SK-N-SH treated with all-trans-retinoic acid at 6 μM for 48 hours (cell line): ENCODE measurements around the gene FRMD8.

ENCODE experiments used
- ATAC-seq: fragments of 200-7000 bp; cut with Tn5 transposase; 3 replicates; pipeline ENCODE4 v1.9.1; 2020; ENCODE audit warnings: mild to moderate bottlenecking, moderate library complexity
- ARNTL ChIP-seq: fragments of 450-650 bp; formaldehyde crosslinking; IDR thresholded peaks from 2 replicates; pipeline ENCODE4 v1.5.0; 2020; ENCODE audit warnings: low read depth, mild to moderate bottlenecking, moderate library complexity, borderline replicate concordance
- BACH2 ChIP-seq: fragments of 250-450 bp; sonication (Bioruptor Pico); IDR thresholded peaks from 2 replicates; pipeline ENCODE4 v1.9.0; 2021; ENCODE audit warnings: mild to moderate bottlenecking, borderline replicate concordance
- CREB5 ChIP-seq: fragments of 250-450 bp; sonication (Bioruptor Pico); IDR thresholded peaks from 2 replicates; pipeline ENCODE4 v1.5.1; 2020; ENCODE audit warnings: low read depth, mild to moderate bottlenecking, moderate library complexity
- CSRNP3 ChIP-seq: fragments of 250-450 bp; sonication (Bioruptor Pico); IDR thresholded peaks from 2 replicates; pipeline ENCODE4 v1.5.1; 2021; ENCODE audit warnings: mild to moderate bottlenecking, moderate library complexity
- GLIS3 ChIP-seq: fragments of 250-450 bp; sonication (Bioruptor Pico); IDR thresholded peaks from 2 replicates; pipeline ENCODE4 v1.5.0; 2020; ENCODE audit warnings: mild to moderate bottlenecking, moderate library complexity
- ISL1 ChIP-seq: fragments of 250-450 bp; sonication (Bioruptor Pico); IDR thresholded peaks from 2 replicates; pipeline ENCODE4 v2.1.2; 2022; ENCODE audit warnings: mild to moderate bottlenecking, moderate library complexity
- OSR1 ChIP-seq: fragments of 250-450 bp; sonication (Bioruptor Pico); IDR thresholded peaks from 2 replicates; pipeline ENCODE4 v1.8.0; 2022; ENCODE audit warnings: moderate library complexity, mild to moderate bottlenecking, inconsistent platforms
- PATZ1 ChIP-seq: fragments of 250-450 bp; sonication (Bioruptor Pico); IDR thresholded peaks from 2 replicates; pipeline ENCODE4 v1.8.0; 2020; ENCODE audit warnings: mild to moderate bottlenecking, moderate library complexity, borderline replicate concordance
- POU6F1 ChIP-seq: fragments of 250-450 bp; sonication (Bioruptor Pico); IDR thresholded peaks from 2 replicates; pipeline ENCODE4 v1.8.0; 2021; ENCODE audit warnings: low read depth, mild to moderate bottlenecking, moderate library complexity, borderline replicate concordance
- PPARA ChIP-seq: fragments of 250-450 bp; sonication (Bioruptor Pico); IDR thresholded peaks from 2 replicates; pipeline ENCODE4 v1.5.0; 2020; ENCODE audit warnings: mild to moderate bottlenecking, borderline replicate concordance
- TCF4 ChIP-seq: fragments of 250-450 bp; sonication (Bioruptor Pico); IDR thresholded peaks from 2 replicates; pipeline ENCODE4 v1.8.0; 2021; ENCODE audit warnings: mild to moderate bottlenecking, moderate library complexity, borderline replicate concordance
- TOX ChIP-seq: fragments of 250-450 bp; sonication (Bioruptor Pico); IDR thresholded peaks from 2 replicates; pipeline ENCODE4 v1.8.0; 2021; ENCODE audit warnings: mild to moderate bottlenecking, moderate library complexity, borderline replicate concordance
- TSHZ2 ChIP-seq: fragments of 250-450 bp; sonication (Bioruptor Pico); IDR thresholded peaks from 2 replicates; pipeline ENCODE4 v1.5.0; 2020; ENCODE audit warnings: mild to moderate bottlenecking, moderate library complexity
- ZC3H10 ChIP-seq: fragments of 250-450 bp; sonication (Bioruptor Pico); IDR thresholded peaks from 2 replicates; pipeline ENCODE4 v1.5.1; 2021; ENCODE audit warnings: mild to moderate bottlenecking, moderate library complexity
- ZFP3 ChIP-seq: fragments of 250-450 bp; sonication (Bioruptor Pico); IDR thresholded peaks from 2 replicates; pipeline ENCODE4 v1.5.0; 2020; ENCODE audit warnings: mild to moderate bottlenecking, moderate library complexity
- ZFP30 ChIP-seq: fragments of 450-650 bp; formaldehyde crosslinking; IDR thresholded peaks from 2 replicates; pipeline ENCODE4 v1.5.0; 2022; ENCODE audit warnings: mild to moderate bottlenecking, moderate library complexity
- ZNF565 ChIP-seq: fragments of 450-650 bp; formaldehyde crosslinking; conservative IDR thresholded peaks from 2 replicates; pipeline ENCODE4 v1.5.0; 2020; ENCODE audit warnings: low read depth, mild to moderate bottlenecking, moderate library complexity
- ZNF70 ChIP-seq: fragments of 450-650 bp; formaldehyde crosslinking; IDR thresholded peaks from 2 replicates; pipeline ENCODE4 v1.5.0; 2020; ENCODE audit warnings: mild to moderate bottlenecking, moderate library complexity
- ZNF8 ChIP-seq: fragments of 450-650 bp; formaldehyde crosslinking; IDR thresholded peaks from 2 replicates; pipeline ENCODE4 v1.5.0; 2020; ENCODE audit warnings: mild to moderate bottlenecking, moderate library complexity

The FRMD8 gene

GRCh38 chr11:65416841-65417701 is 30.6 kb downstream of the FRMD8 start:
- no peak for ATAC-seq
- no peak for TF ChIP-seq GLIS3
- no peak for TF ChIP-seq ARNTL (CRISPR knock-in tag)
- no peak for TF ChIP-seq TSHZ2 (CRISPR knock-in tag)
- no peak for TF ChIP-seq ZNF8
- no peak for TF ChIP-seq CREB5 (CRISPR knock-in tag)
- no peak for TF ChIP-seq ZNF70
- no peak for TF ChIP-seq BACH2
- TF ChIP-seq ZFP30 (CRISPR knock-in tag): no peak
- no peak for TF ChIP-seq PATZ1 (CRISPR knock-in tag)
- TF ChIP-seq TCF4 (CRISPR knock-in tag): no peak
- no peak for TF ChIP-seq ZNF565 (CRISPR knock-in tag)
- TF ChIP-seq TOX: no peak
- no peak for TF ChIP-seq OSR1 (CRISPR knock-in tag)
- TF ChIP-seq ZFP3: no peak
- TF ChIP-seq CSRNP3 (CRISPR knock-in tag): no peak
- TF ChIP-seq PPARA (CRISPR knock-in tag): no peak
- TF ChIP-seq POU6F1 (CRISPR knock-in tag): no peak
- TF ChIP-seq ZC3H10: no peak
- no peak for TF ChIP-seq ISL1

DNA sequence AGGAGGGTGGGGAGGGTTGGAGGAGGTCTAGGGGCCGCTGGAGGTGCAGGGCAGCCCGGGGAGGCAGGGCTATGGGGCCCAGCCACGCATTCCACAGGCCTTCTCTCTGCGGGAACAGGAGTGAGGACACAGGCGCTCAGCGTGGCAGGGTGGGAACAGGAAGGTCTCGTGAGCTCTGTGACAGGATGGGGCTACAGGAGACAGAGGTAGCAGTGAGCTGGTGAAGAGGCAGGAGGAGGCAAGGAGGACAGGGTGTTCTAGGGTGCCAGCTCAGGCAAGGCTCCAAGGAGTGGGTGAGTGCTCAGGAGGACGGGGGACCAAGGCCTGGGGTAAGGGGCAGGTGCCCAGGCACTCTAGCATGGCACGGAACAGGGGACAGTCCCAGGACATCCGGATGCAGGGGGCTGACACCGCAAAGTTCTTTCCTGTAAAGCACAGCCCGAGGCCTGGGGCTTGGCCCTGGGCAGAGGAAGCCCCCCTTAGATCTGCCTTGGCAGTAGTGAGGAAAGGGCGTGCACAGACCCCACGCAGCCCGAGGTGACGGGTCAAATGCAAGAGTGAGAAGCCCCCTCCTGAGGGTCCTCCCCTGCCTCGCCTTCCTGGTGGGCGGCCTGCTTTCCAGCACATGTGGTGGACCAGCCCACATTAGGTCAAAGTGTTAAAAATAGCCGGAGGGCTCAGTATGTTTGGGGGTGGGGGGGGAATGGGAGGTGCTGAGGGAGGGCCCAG is 31.4 kb downstream of the FRMD8 start:
- TF ChIP-seq ZFP30 (CRISPR knock-in tag) (no peak), CSRNP3 (CRISPR knock-in tag) (no peak), TCF4 (CRISPR knock-in tag) (no peak)
- ATAC-seq: no peak
